ENCODE measurements around the gene C7orf33. TPM values are rescaled to one million over a fixed set of nuclear protein-coding genes. Genes with fewer than 3 reads are reported as not detected.
A peak's percentile ranks its signal among the peaks of the same experiment; 100 is the strongest.
"Not testable (repeated sequence)": the region's sequence is repeated elsewhere in the genome, so short reads cannot be mapped to it uniquely, and the experiment has no call there.

Gene C7orf33
- total RNA-seq, 1 experiment from 2014 or later: not detected

GRCh38 chr7:148588670-148589131 lies 1.9 kb upstream of the C7orf33 start:
- no peak overlapping the region for H3K4me3 ChIP-seq
- peaks cover 16% of the 10 kb centered on the region; the same call in 1 of the 2 replicates for H3K27me3 ChIP-seq (replicated peaks)
- no peaks in the 10 kb centered on the region for H3K4me1 ChIP-seq (replicated peaks)
- no peaks in the 10 kb centered on the region for H3K9me3 ChIP-seq (replicated peaks)
- no peak for DNase-seq (ENCODE audit: low read depth in 1 of 2, low spot score in 2 of 2)
- H3K27ac ChIP-seq: no peak overlapping the region
- H3K36me3 ChIP-seq: no peaks in the 10 kb centered on the region

GRCh38 chr7:148589640-148590039 lies 926 bp upstream of the C7orf33 start:
- Histone ChIP-seq H3K4me1 (replicated peaks) (no peaks in the 10 kb centered on the region), H3K27me3 (replicated peaks) (peaks cover 10% of the 10 kb centered on the region; the same call in 1 of the 2 replicates), H3K9me3 (replicated peaks) (no peaks in the 10 kb centered on the region), H3K4me3 (no peak overlapping the region), H3K27ac (no peak overlapping the region), H3K36me3 (no peaks in the 10 kb centered on the region)
- DNase-seq (ENCODE audit: low read depth in 1 of 2, low spot score in 2 of 2): no peak

GRCh38 chr7:148596354-148596753 lies 5.8 kb downstream of the C7orf33 start:
- DNase-seq (ENCODE audit: low read depth in 1 of 2, low spot score in 2 of 2); H3K9me3 ChIP-seq (replicated peaks); H3K4me3 ChIP-seq; H3K36me3 ChIP-seq; H3K4me1 ChIP-seq (replicated peaks); H3K27ac ChIP-seq; H3K27me3 ChIP-seq (replicated peaks): not testable (repeated sequence)

- H3K4me1 ChIP-seq (replicated peaks): no peaks in the 10 kb centered on the region
- no peaks in the 10 kb centered on the region for H3K9me3 ChIP-seq (replicated peaks)
- no peak overlapping the region for H3K4me3 ChIP-seq
- no peaks in the 10 kb centered on the region for H3K36me3 ChIP-seq
- DNase-seq (ENCODE audit: low read depth in 1 of 2, low spot score in 2 of 2): no peak
- no peaks in the 10 kb centered on the region for H3K27me3 ChIP-seq (replicated peaks)
- H3K27ac ChIP-seq: no peak overlapping the region
These were observed 7.8 kb downstream of the C7orf33 start for GRCh38 chr7:148598351-148598750.

GRCh38 chr7:148605350-148605749 lies 14.8 kb downstream of the C7orf33 start:
- H3K4me1 ChIP-seq (replicated peaks): no peaks in the 10 kb centered on the region
- no peaks in the 10 kb centered on the region for H3K27me3 ChIP-seq (replicated peaks)
- H3K36me3 ChIP-seq: no peaks in the 10 kb centered on the region
- H3K27ac ChIP-seq: no peak overlapping the region
- H3K9me3 ChIP-seq (replicated peaks): peaks cover 4% of the 10 kb centered on the region; the same call in 1 of the 2 replicates
- H3K4me3 ChIP-seq: no peak overlapping the region
- no peak for DNase-seq (ENCODE audit: low read depth in 1 of 2, low spot score in 2 of 2)

GRCh38 chr7:148607151-148607661 lies 16.6 kb downstream of the C7orf33 start:
- Histone ChIP-seq H3K27ac (no peak overlapping the region), H3K9me3 (replicated peaks) (peaks cover 4% of the 10 kb centered on the region; the same call in 1 of the 2 replicates), H3K4me1 (replicated peaks) (no peaks in the 10 kb centered on the region), H3K27me3 (replicated peaks) (no peaks in the 10 kb centered on the region), H3K4me3 (no peak overlapping the region), H3K36me3 (no peaks in the 10 kb centered on the region)
- no peak for DNase-seq (ENCODE audit: low read depth in 1 of 2, low spot score in 2 of 2)

- no peak for DNase-seq (ENCODE audit: low read depth in 1 of 2, low spot score in 2 of 2)
- H3K27ac ChIP-seq: no peak overlapping the region
These were observed 18.6 kb downstream of the C7orf33 start for GRCh38 chr7:148609045-148609725.

GRCh38 chr7:148611692-148612091 lies 21.1 kb downstream of the C7orf33 start:
- H3K4me1 ChIP-seq (replicated peaks): no peaks in the 10 kb centered on the region
- peaks cover 20% of the 10 kb centered on the region for H3K27me3 ChIP-seq (replicated peaks)
- H3K36me3 ChIP-seq: no peaks in the 10 kb centered on the region
- DNase-seq (ENCODE audit: low read depth in 1 of 2, low spot score in 2 of 2): no peak
- no peak overlapping the region for H3K4me3 ChIP-seq
- H3K27ac ChIP-seq: no peak overlapping the region
- no peaks in the 10 kb centered on the region; the same call in 1 of the 2 replicates for H3K9me3 ChIP-seq (replicated peaks)

More at GRCh38 chr7:148609045-148609725, 18.6 kb downstream of the C7orf33 start:
- Histone ChIP-seq H3K4me1 (replicated peaks) (no peaks in the 10 kb centered on the region), H3K27me3 (replicated peaks) (peaks cover 12% of the 10 kb centered on the region), H3K9me3 (replicated peaks) (peaks cover 4% of the 10 kb centered on the region; the same call in 1 of the 2 replicates), H3K36me3 (no peaks in the 10 kb centered on the region), H3K4me3 (no peak overlapping the region)

GRCh38 chr7:148615085-148615730 lies 24.6 kb downstream of the C7orf33 start:
- no peaks in the 10 kb centered on the region for H3K4me1 ChIP-seq (replicated peaks)
- no peaks in the 10 kb centered on the region for H3K9me3 ChIP-seq (replicated peaks)
- no peak for DNase-seq (ENCODE audit: low read depth in 1 of 2, low spot score in 2 of 2)
- no peaks in the 10 kb centered on the region for H3K36me3 ChIP-seq
- no peak overlapping the region for H3K4me3 ChIP-seq
- H3K27ac ChIP-seq: no peak overlapping the region
- peaks cover 20% of the 10 kb centered on the region for H3K27me3 ChIP-seq (replicated peaks)

GRCh38 chr7:148620749-148621359 lies 30.3 kb downstream of the C7orf33 start:
- Histone ChIP-seq H3K27me3 (replicated peaks) (peaks cover 16% of the 10 kb centered on the region), H3K36me3 (no peaks in the 10 kb centered on the region), H3K9me3 (replicated peaks) (no peaks in the 10 kb centered on the region), H3K4me1 (replicated peaks) (no peaks in the 10 kb centered on the region), H3K4me3 (no peak overlapping the region), H3K27ac (no peak overlapping the region)
- DNase-seq (ENCODE audit: low read depth in 1 of 2, low spot score in 2 of 2): no peak

GRCh38 chr7:148621563-148621962 lies 31.0 kb downstream of the C7orf33 start:
- Histone ChIP-seq H3K4me1 (replicated peaks) (no peaks in the 10 kb centered on the region), H3K9me3 (replicated peaks) (no peaks in the 10 kb centered on the region), H3K36me3 (no peaks in the 10 kb centered on the region), H3K27ac (no peak overlapping the region), H3K27me3 (replicated peaks) (peaks cover 19% of the 10 kb centered on the region; the same call in 1 of the 2 replicates), H3K4me3 (no peak overlapping the region)
- DNase-seq (ENCODE audit: low read depth in 1 of 2, low spot score in 2 of 2): no peak

- Histone ChIP-seq H3K27ac (no peak overlapping the region), H3K9me3 (replicated peaks) (no peaks in the 10 kb centered on the region), H3K4me3 (no peak overlapping the region), H3K27me3 (replicated peaks) (peaks cover 19% of the 10 kb centered on the region; the same call in 1 of the 2 replicates), H3K4me1 (replicated peaks) (no peaks in the 10 kb centered on the region), H3K36me3 (no peaks in the 10 kb centered on the region)
- no peak for DNase-seq (ENCODE audit: low read depth in 1 of 2, low spot score in 2 of 2)
These were observed 32.5 kb downstream of the C7orf33 start for GRCh38 chr7:148622887-148623585.

- Histone ChIP-seq H3K9me3 (replicated peaks) (no peaks in the 10 kb centered on the region), H3K27me3 (replicated peaks) (peaks cover 19% of the 10 kb centered on the region; the same call in 1 of the 2 replicates), H3K4me3 (no peak overlapping the region), H3K36me3 (no peaks in the 10 kb centered on the region), H3K27ac (no peak overlapping the region), H3K4me1 (replicated peaks) (no peaks in the 10 kb centered on the region)
- DNase-seq (ENCODE audit: low read depth in 1 of 2, low spot score in 2 of 2): peak in 1 of 2 experiments; percentile 23
These were observed 33.2 kb downstream of the C7orf33 start for GRCh38 chr7:148623586-148624282.
